HCT116 (cell line): ENCODE data around the gene ADK. TPM values are rescaled to one million over a fixed set of nuclear protein-coding genes. Genes with fewer than 3 reads are reported as not detected.

Experiments used
- ATAC-seq: fragments of 200-7000 bp; cut with Tn5 transposase; 2 replicates; pipeline ENCODE4 v1.9.1; 2020; ENCODE audit warnings: mild to moderate bottlenecking, moderate library complexity
- BruUV-seq: library from RNA; stranded (reverse); fragments of 400-500 nt; replicated peaks from 2 replicates; lab custom pipeline; 2021; lab: Mats Ljungman, UMichigan
- CTCF ChIA-PET: fragments of 300-600 bp; sonication (Branson Sonifier 250); formaldehyde crosslinking; loops from one replicate; lab custom pipeline; 2021; ENCODE audit warnings: antibody characterized with exemption; lab: Charles Lee
- POLR2A ChIA-PET: fragments of 300-600, 350-600 bp; sonication (Branson Sonifier 250); formaldehyde crosslinking; loops from one replicate; lab custom pipeline; 2021; ENCODE audit warnings: antibody characterized with exemption; lab: Charles Lee
- RAD21 ChIA-PET, 2 experiments: fragments of 300-600 bp; sonication (Branson Sonifier 250); formaldehyde crosslinking; loops; one replicate each; lab custom pipeline; 2023; ENCODE audit warnings: low total read pairs in 2 of 2; ENCODE audit not compliant: uncharacterized antibody in 2 of 2, unreplicated experiment in 2 of 2, low non-redundant PET in 1 of 2; lab: Charles Lee
- DNase-seq: peaks from one replicate; pipeline ENCODE4 v3.0.0-alpha.2; 2010; ENCODE audit warnings: low read depth, low spot score
- H2AFZ ChIP-seq: fragments of 200-600 bp; shearing (Covaris generic), sonication (generic); 2 replicates; pipeline ENCODE4 v1.6.1; 2017; ENCODE audit warnings: low read depth, mixed run types, mixed read lengths, antibody characterized with exemption, low read length; ENCODE audit not compliant: poor library complexity, severe bottlenecking
- H3K27ac ChIP-seq: 2 replicates; pipeline ENCODE4 v1.5.1; 2012; ENCODE audit warnings: low read depth, low read length
- H3K27me3 ChIP-seq: fragments of 200-600 bp; sonication (generic); 2 replicates; pipeline ENCODE4 v1.6.1; 2016; ENCODE audit warnings: mixed run types, low read length, mixed read lengths; ENCODE audit not compliant: insufficient read depth
- H3K36me3 ChIP-seq, 2 experiments: fragments of 200-500 bp in 1 of 2; fragments of 200-600 bp in 1 of 2; sonication (Bioruptor generic) in 1 of 2; sonication (generic) in 1 of 2; 2 replicates each; pipeline versions ENCODE4 v1.5.1 to v1.6.1; 2014 to 2016; ENCODE audit warnings: low read length in 2 of 2, inconsistent platforms in 1 of 2, mixed read lengths in 1 of 2, mixed run types in 1 of 2; ENCODE audit not compliant: insufficient read depth in 2 of 2, control insufficient read depth in 1 of 2
- H3K4me1 ChIP-seq, 2 experiments: fragments of 200-600 bp in 1 of 2; sonication (generic) in 1 of 2; 2 replicates each; pipeline versions ENCODE4 v1.5.1 to v1.6.1; 2012 to 2017; ENCODE audit warnings: low read length in 2 of 2, inconsistent platforms in 1 of 2, mild to moderate bottlenecking in 1 of 2, mixed read lengths in 1 of 2, mixed run types in 1 of 2, moderate library complexity in 1 of 2; ENCODE audit not compliant: insufficient read depth in 2 of 2, control insufficient read depth in 1 of 2
- H3K4me2 ChIP-seq: fragments of 200-600 bp; sonication (generic); 2 replicates; pipeline ENCODE4 v1.6.1; 2017; ENCODE audit warnings: mixed run types, low read length, mixed read lengths
- H3K4me3 ChIP-seq, 2 experiments: fragments of 200-600 bp in 1 of 2; sonication (generic) in 1 of 2; replicated peaks in 1 of 2; 2 replicates each; pipeline ENCODE4 v1.5.1; 2011 to 2016; ENCODE audit warnings: low read length in 2 of 2, control low read depth in 1 of 2, low read depth in 1 of 2, mild to moderate bottlenecking in 1 of 2, mixed read lengths in 1 of 2, mixed run types in 1 of 2
- H3K79me2 ChIP-seq: fragments of 200-600 bp; sonication (generic); 2 replicates; pipeline ENCODE4 v1.6.1; 2017; ENCODE audit warnings: mild to moderate bottlenecking, mixed run types, low read length, moderate library complexity, mixed read lengths; ENCODE audit not compliant: insufficient read depth
- H3K9ac ChIP-seq: fragments of 200-600 bp; sonication (generic); 2 replicates; pipeline ENCODE4 v1.6.1; 2016; ENCODE audit warnings: low read length, mixed read lengths
- H3K9me2 ChIP-seq: fragments of 200-600 bp; sonication (generic), shearing (Covaris generic); 2 replicates; pipeline ENCODE4 v1.6.1; 2017; ENCODE audit warnings: mixed run types, mild to moderate bottlenecking, moderate library complexity; ENCODE audit not compliant: insufficient read depth
- H3K9me3 ChIP-seq, 2 experiments: fragments of 200-500 bp in 1 of 2; fragments of 200-600 bp in 1 of 2; sonication (Bioruptor generic) in 1 of 2; sonication (generic) in 1 of 2; 2 replicates each; pipeline ENCODE4 v1.6.1; 2014 to 2017; ENCODE audit warnings: low read length in 2 of 2, mixed read lengths in 2 of 2, inconsistent platforms in 1 of 2, low read depth in 1 of 2, mild to moderate bottlenecking in 1 of 2, mixed run types in 1 of 2, moderate library complexity in 1 of 2; ENCODE audit not compliant: control insufficient read depth in 1 of 2, insufficient read depth in 1 of 2
- H4K20me1 ChIP-seq: fragments of 200-600 bp; sonication (generic), shearing (Covaris generic); 2 replicates; pipeline ENCODE4 v1.6.1; 2017; ENCODE audit warnings: mixed run types, mild to moderate bottlenecking, moderate library complexity; ENCODE audit not compliant: insufficient read depth
- ATF3 ChIP-seq: IDR thresholded peaks from 2 replicates; pipeline ENCODE4 v1.6.1; 2012
- CBX3 ChIP-seq: IDR thresholded peaks from 2 replicates; pipeline ENCODE4 v1.6.1; 2012; ENCODE audit warnings: low read depth
- CTCF ChIP-seq, 3 experiments: fragments of 200-600 bp in 1 of 3; sonication (generic) in 1 of 3; IDR thresholded peaks in 2 of 3; conservative IDR thresholded peaks in 1 of 3; 2 replicates each; pipeline ENCODE4 v1.5.1; 2012 to 2017; ENCODE audit warnings: low read depth in 2 of 3, low read length in 2 of 3, antibody characterized with exemption in 1 of 3, borderline replicate concordance in 1 of 3, control low read depth in 1 of 3, mild to moderate bottlenecking in 1 of 3, mixed read lengths in 1 of 3, mixed run types in 1 of 3, moderate library complexity in 1 of 3; ENCODE audit not compliant: insufficient read depth in 1 of 3
- EGR1 ChIP-seq: IDR thresholded peaks from 2 replicates; pipeline ENCODE4 v1.6.1; 2012; ENCODE audit warnings: low read depth
- ELF1 ChIP-seq: IDR thresholded peaks from 2 replicates; pipeline ENCODE4 v1.6.1; 2012; ENCODE audit warnings: low read depth, borderline replicate concordance
- EZH2 ChIP-seq: fragments of 200-600 bp; sonication (generic); IDR thresholded peaks from 2 replicates; pipeline ENCODE4 v1.6.1; 2017; ENCODE audit warnings: antibody characterized with exemption, mixed run types
- FOSL1 ChIP-seq: IDR thresholded peaks from 2 replicates; pipeline ENCODE4 v1.6.1; 2012; ENCODE audit warnings: low read depth
- POLR2A ChIP-seq: IDR thresholded peaks from 2 replicates; pipeline ENCODE4 v1.7.0; 2011; ENCODE audit warnings: borderline replicate concordance; ENCODE audit not compliant: insufficient read depth, insufficient read length; ENCODE audit errors: extremely low read depth
- POLR2AphosphoS5 ChIP-seq: IDR thresholded peaks from 2 replicates; pipeline ENCODE4 v1.6.1; 2011; ENCODE audit warnings: mild to moderate bottlenecking, low read depth, low read length, moderate library complexity
- SP1 ChIP-seq: IDR thresholded peaks from 2 replicates; pipeline ENCODE4 v1.6.1; 2012; ENCODE audit warnings: low read depth
- SRF ChIP-seq: IDR thresholded peaks from 2 replicates; pipeline ENCODE4 v1.6.1; 2012; ENCODE audit warnings: low read depth
- ZFX ChIP-seq: fragments of 450-650 bp; IDR thresholded peaks from 2 replicates; pipeline ENCODE4 v1.6.1; 2017
- ZNF274 ChIP-seq: fragments of 200-500 bp; sonication (Bioruptor generic); IDR thresholded peaks from 2 replicates; pipeline ENCODE4 v1.6.1; 2014; ENCODE audit warnings: mild to moderate bottlenecking, low read depth, low read length, inconsistent platforms
- intact Hi-C: fragments of 100-400 bp; cut with micrococcal nuclease; formaldehyde crosslinking; loops from 2 replicates; pipeline ENCODE4 v1.10.0; 2022
- total RNA-seq: library from RNA; stranded (reverse); gene quantifications from one replicate; pipeline ENCODE4 v1.2.1, GENCODE V29; 2021; ENCODE audit not compliant: unreplicated experiment
- TF ChIP-seq, protein P1 (sequence below): IDR thresholded peaks from 2 replicates; pipeline ENCODE4 v1.6.1; 2012; ENCODE audit warnings: low read depth

The ADK gene
- total RNA-seq, 1 experiment from 2014 or later, result 55.0 TPM

- Histone ChIP-seq H3K79me2 (no peaks in the 10 kb centered on the region), H3K36me3 (no peaks in the 10 kb centered on the region; a peak in 1 of 4 replicates), H4K20me1 (no peaks in the 10 kb centered on the region), H3K9me3 (no peaks in the 10 kb centered on the region), H3K4me1 (no peaks in the 10 kb centered on the region), H3K9ac (no peak overlapping the region), H2AFZ (no peak overlapping the region), H3K27ac (no peak overlapping the region), H3K27me3 (no peaks in the 10 kb centered on the region), H3K4me2 (no peak overlapping the region), H3K9me2 (no peaks in the 10 kb centered on the region), H3K4me3 (no peak overlapping the region)
- ChIA-PET POLR2A (no interaction called here), CTCF (no interaction called here), RAD21 (no interaction called here)
- intact Hi-C loops, result no loop called here
- no peak for TF ChIP-seq ATF3
- no peak for TF ChIP-seq FOSL1
- no peak for TF ChIP-seq SRF
- TF ChIP-seq CTCF (IDR thresholded peaks at IDR 0.05 in 2 of 3, conservative IDR thresholded peaks at IDR 0.05 in 1 of 3; ENCODE audit: borderline replicate concordance in 1 of 3, insufficient read depth in 1 of 3, low read depth in 2 of 3, low read length in 2 of 3), result no peak
- no peak for TF ChIP-seq EZH2
- no peak for TF ChIP-seq SP1
- TF ChIP-seq, protein P1, sequence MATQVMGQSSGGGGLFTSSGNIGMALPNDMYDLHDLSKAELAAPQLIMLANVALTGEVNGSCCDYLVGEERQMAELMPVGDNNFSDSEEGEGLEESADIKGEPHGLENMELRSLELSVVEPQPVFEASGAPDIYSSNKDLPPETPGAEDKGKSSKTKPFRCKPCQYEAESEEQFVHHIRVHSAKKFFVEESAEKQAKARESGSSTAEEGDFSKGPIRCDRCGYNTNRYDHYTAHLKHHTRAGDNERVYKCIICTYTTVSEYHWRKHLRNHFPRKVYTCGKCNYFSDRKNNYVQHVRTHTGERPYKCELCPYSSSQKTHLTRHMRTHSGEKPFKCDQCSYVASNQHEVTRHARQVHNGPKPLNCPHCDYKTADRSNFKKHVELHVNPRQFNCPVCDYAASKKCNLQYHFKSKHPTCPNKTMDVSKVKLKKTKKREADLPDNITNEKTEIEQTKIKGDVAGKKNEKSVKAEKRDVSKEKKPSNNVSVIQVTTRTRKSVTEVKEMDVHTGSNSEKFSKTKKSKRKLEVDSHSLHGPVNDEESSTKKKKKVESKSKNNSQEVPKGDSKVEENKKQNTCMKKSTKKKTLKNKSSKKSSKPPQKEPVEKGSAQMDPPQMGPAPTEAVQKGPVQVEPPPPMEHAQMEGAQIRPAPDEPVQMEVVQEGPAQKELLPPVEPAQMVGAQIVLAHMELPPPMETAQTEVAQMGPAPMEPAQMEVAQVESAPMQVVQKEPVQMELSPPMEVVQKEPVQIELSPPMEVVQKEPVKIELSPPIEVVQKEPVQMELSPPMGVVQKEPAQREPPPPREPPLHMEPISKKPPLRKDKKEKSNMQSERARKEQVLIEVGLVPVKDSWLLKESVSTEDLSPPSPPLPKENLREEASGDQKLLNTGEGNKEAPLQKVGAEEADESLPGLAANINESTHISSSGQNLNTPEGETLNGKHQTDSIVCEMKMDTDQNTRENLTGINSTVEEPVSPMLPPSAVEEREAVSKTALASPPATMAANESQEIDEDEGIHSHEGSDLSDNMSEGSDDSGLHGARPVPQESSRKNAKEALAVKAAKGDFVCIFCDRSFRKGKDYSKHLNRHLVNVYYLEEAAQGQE, result no peak
- TF ChIP-seq ZFX, result no peak
- TF ChIP-seq CBX3, result no peak
- no peak for TF ChIP-seq ZNF274
- no peak for TF ChIP-seq POLR2A
- TF ChIP-seq ELF1, result no peak
- no peak for TF ChIP-seq EGR1
- TF ChIP-seq POLR2AphosphoS5, result no peak
- ATAC-seq, result no peak
- BruUV-seq, result no TSS peak
- DNase-seq, result no peak
These were observed 240.8 kb downstream of the ADK start for GRCh38 chr10:74391786-74392185.
